ENCODE measurements around the gene ADAM23. TPM values are rescaled to one million over a fixed set of nuclear protein-coding genes. Genes with fewer than 3 reads are reported as not detected.

ADAM23 gene
- total RNA-seq, 1 experiment from 2014 or later, result 24.6 TPM

- 0 out of 2 replicates have a peak, but pooled peaks cover 4% of the 10 kb centered on the region for H3K4me1 Mint-ChIP-seq
- peak; percentile 43; the same call in 1 of the 2 replicates for ATAC-seq
- CTCF ChIA-PET, result interaction anchor here (2.3 kb wide), 1 partner anchor 223 kb away, joined by 6 read pairs; no protein-coding TSS in a partner anchor
- no peak overlapping the region for H3K4me3 Mint-ChIP-seq
- no peaks in the 10 kb centered on the region for H3K27me3 Mint-ChIP-seq (ENCODE audit: low read depth)
- 0 out of 2 replicates have a peak, but pooled peaks cover 3% of the 10 kb centered on the region for H3K9me3 Mint-ChIP-seq
- DNase-seq (ENCODE audit: low spot score), result no peak
- POLR2A ChIA-PET, result no interaction called here
- H3K27ac Mint-ChIP-seq, result no peak overlapping the region
- TF ChIP-seq NR2C2 (CRISPR knock-in tag; IDR thresholded peaks at IDR 0.05) (no peak), ELF4 (CRISPR knock-in tag; IDR thresholded peaks at IDR 0.05; ENCODE audit: low read depth) (no peak), ESRRA (CRISPR knock-in tag; IDR thresholded peaks at IDR 0.05; ENCODE audit: borderline replicate concordance) (no peak), FOXP4 (CRISPR knock-in tag; IDR thresholded peaks at IDR 0.05) (no peak), CREB1 (CRISPR knock-in tag; IDR thresholded peaks at IDR 0.05) (no peak), CREM (CRISPR knock-in tag; IDR thresholded peaks at IDR 0.05) (no peak), ZBTB43 (CRISPR knock-in tag; IDR thresholded peaks at IDR 0.05) (no peak), FOXK1 (CRISPR knock-in tag; IDR thresholded peaks at IDR 0.05) (no peak), GABPB1 (CRISPR knock-in tag; IDR thresholded peaks at IDR 0.05) (no peak), USF1 (CRISPR knock-in tag; IDR thresholded peaks at IDR 0.05) (no peak), ZMAT4 (CRISPR knock-in tag; IDR thresholded peaks at IDR 0.05) (no peak), ZNF317 (CRISPR knock-in tag; IDR thresholded peaks at IDR 0.05; ENCODE audit: borderline replicate concordance, low read depth) (no peak), ZNF423 (CRISPR knock-in tag; IDR thresholded peaks at IDR 0.05) (no peak)
- TF ChIP-seq, protein P1, sequence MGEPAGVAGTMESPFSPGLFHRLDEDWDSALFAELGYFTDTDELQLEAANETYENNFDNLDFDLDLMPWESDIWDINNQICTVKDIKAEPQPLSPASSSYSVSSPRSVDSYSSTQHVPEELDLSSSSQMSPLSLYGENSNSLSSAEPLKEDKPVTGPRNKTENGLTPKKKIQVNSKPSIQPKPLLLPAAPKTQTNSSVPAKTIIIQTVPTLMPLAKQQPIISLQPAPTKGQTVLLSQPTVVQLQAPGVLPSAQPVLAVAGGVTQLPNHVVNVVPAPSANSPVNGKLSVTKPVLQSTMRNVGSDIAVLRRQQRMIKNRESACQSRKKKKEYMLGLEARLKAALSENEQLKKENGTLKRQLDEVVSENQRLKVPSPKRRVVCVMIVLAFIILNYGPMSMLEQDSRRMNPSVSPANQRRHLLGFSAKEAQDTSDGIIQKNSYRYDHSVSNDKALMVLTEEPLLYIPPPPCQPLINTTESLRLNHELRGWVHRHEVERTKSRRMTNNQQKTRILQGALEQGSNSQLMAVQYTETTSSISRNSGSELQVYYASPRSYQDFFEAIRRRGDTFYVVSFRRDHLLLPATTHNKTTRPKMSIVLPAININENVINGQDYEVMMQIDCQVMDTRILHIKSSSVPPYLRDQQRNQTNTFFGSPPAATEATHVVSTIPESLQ (CRISPR knock-in tag; IDR thresholded peaks at IDR 0.05), result no peak
- TF ChIP-seq, protein P2, sequence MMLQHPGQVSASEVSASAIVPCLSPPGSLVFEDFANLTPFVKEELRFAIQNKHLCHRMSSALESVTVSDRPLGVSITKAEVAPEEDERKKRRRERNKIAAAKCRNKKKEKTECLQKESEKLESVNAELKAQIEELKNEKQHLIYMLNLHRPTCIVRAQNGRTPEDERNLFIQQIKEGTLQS (CRISPR knock-in tag; conservative IDR thresholded peaks at IDR 0.05), result no peak
- H3K36me3 Mint-ChIP-seq, result peaks cover 4% of the 10 kb centered on the region; the same call in 1 of the 2 replicates
Measured at GRCh38 chr2:206614811-206615210, 171.5 kb downstream of the ADAM23 start.

DNA sequence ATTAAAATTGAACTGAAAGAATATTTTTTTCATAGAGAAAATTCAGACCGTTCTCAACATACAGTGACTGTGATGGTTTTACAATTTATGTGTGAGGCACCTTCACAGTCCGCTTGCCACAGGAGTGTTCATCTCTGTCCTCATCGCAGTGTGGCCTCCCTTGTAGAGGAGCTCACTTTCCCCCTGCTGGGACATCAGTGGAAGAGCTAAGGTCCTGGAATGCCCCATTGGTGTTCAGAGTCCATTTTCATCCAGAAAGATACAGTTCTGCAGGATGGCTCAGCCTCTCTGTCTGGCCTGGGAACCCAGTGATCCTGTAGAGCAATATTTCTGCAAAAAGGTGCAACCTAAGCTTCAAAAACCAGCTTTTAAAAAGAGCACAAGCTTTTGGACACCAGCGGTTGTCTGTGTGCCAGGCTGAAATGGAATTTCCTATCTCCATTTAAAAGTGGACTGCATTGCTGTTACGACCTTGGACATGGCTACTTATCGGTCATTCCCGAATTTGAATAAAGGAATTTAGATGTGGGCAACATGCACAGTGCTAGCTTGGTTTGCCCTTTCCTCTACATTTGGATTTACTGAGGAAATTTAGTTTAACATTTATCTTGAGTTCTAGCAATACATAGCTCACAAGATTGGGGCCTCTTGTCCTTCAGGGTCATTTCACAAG is 172.2 kb downstream of the ADAM23 start:
- ATAC-seq (peak; percentile 41; the same call in 1 of the 2 replicates), DNase-seq (ENCODE audit: low spot score) (no peak)
- TF ChIP-seq ZNF232 (CRISPR knock-in tag; IDR thresholded peaks at IDR 0.05), result no peak
- peaks cover 4% of the 10 kb centered on the region; the same call in 1 of the 2 replicates for H3K36me3 Mint-ChIP-seq
- 0 out of 2 replicates have a peak, but pooled peaks cover 3% of the 10 kb centered on the region for H3K9me3 Mint-ChIP-seq
- no peak overlapping the region for H3K4me3 Mint-ChIP-seq
- 0 out of 2 replicates have a peak, but pooled peaks cover 4% of the 10 kb centered on the region for H3K4me1 Mint-ChIP-seq
- POLR2A ChIA-PET, result no interaction called here
- no peak overlapping the region for H3K27ac Mint-ChIP-seq
- H3K27me3 Mint-ChIP-seq (ENCODE audit: low read depth), result no peaks in the 10 kb centered on the region
- CTCF ChIA-PET, result interaction anchor here (2.3 kb wide), 1 partner anchor 223 kb away, joined by 6 read pairs; no protein-coding TSS in a partner anchor

Measured in WTC11 (cell line).